Gastroesophageal sphincter (tissue), 3 donors: ENCODE data around the gene RNF213.

Experiments
- EP300 ChIP-seq: sonication (generic); formaldehyde crosslinking; IDR thresholded peaks from one replicate; pipeline ENCODE4 v1.6.1; 2017; ENCODE audit warnings: antibody characterized with exemption, mild to moderate bottlenecking
- POLR2A ChIP-seq, 2 donors: fragments of 450-650 bp; IDR thresholded peaks; one replicate each; pipeline ENCODE4 v1.6.1; 2017; ENCODE audit warnings: antibody characterized with exemption in 2 of 2, mild to moderate bottlenecking in 2 of 2, moderate library complexity in 1 of 2
- POLR2AphosphoS5 ChIP-seq: sonication (generic); formaldehyde crosslinking; IDR thresholded peaks from one replicate; pipeline ENCODE4 v1.6.1; 2017; ENCODE audit warnings: antibody characterized with exemption
- TF ChIP-seq, protein P1 (sequence below), 4 experiments: fragments of 200-600 bp in 2 of 4; fragments of 450-650 bp in 2 of 4; sonication (generic) in 1 of 4; IDR thresholded peaks; one replicate each; pipeline ENCODE4 v1.5.1; 2017 to 2019; ENCODE audit warnings: antibody characterized with exemption in 4 of 4, mild to moderate bottlenecking in 2 of 4, moderate library complexity in 2 of 4

- TF ChIP-seq, protein P1, sequence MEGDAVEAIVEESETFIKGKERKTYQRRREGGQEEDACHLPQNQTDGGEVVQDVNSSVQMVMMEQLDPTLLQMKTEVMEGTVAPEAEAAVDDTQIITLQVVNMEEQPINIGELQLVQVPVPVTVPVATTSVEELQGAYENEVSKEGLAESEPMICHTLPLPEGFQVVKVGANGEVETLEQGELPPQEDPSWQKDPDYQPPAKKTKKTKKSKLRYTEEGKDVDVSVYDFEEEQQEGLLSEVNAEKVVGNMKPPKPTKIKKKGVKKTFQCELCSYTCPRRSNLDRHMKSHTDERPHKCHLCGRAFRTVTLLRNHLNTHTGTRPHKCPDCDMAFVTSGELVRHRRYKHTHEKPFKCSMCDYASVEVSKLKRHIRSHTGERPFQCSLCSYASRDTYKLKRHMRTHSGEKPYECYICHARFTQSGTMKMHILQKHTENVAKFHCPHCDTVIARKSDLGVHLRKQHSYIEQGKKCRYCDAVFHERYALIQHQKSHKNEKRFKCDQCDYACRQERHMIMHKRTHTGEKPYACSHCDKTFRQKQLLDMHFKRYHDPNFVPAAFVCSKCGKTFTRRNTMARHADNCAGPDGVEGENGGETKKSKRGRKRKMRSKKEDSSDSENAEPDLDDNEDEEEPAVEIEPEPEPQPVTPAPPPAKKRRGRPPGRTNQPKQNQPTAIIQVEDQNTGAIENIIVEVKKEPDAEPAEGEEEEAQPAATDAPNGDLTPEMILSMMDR (IDR thresholded peaks at IDR 0.05) = no peak
- TF ChIP-seq POLR2AphosphoS5 = no peak
- no peak for TF ChIP-seq POLR2A (IDR thresholded peaks at IDR 0.05)
- no peak for TF ChIP-seq EP300
These were observed 181.6 kb downstream of the RNF213 start for GRCh38 chr17:80442323-80442659.
